Peyer's patch (tissue), 4 donors: Measurements from ENCODE around the gene SLC44A3. TPM values are rescaled to one million over a fixed set of nuclear protein-coding genes. Genes with fewer than 3 reads are reported as not detected.

Experiments
- DNase-seq, 3 donors: peaks; one replicate each; pipeline ENCODE4 v3.0.0-alpha.2; 2017 to 2019
- H3K27ac ChIP-seq, 4 donors: fragments of 200-600 bp; sonication (generic); one replicate each; pipeline ENCODE4 v1.5.1; 2016 to 2019
- H3K27me3 ChIP-seq, 2 donors: fragments of 200-600 bp; sonication (generic); one replicate each; pipeline ENCODE4 v1.5.1; 2019
- H3K36me3 ChIP-seq, 3 donors: fragments of 200-600 bp; sonication (generic); one replicate each; pipeline ENCODE4 v1.5.1; 2016 to 2019
- H3K4me1 ChIP-seq, 4 donors: fragments of 200-600 bp; sonication (generic); one replicate each; pipeline ENCODE4 v1.5.1; 2016 to 2019
- H3K4me3 ChIP-seq, 4 donors: fragments of 200-600 bp; sonication (generic); 1 replicate in 3 of 4; 2 replicates in 1 of 4; pipeline ENCODE4 v1.5.1; 2016 to 2019; ENCODE audit warnings: mild to moderate bottlenecking in 1 of 4
- H3K9me3 ChIP-seq, 4 donors: fragments of 200-600 bp; sonication (generic); one replicate each; pipeline ENCODE4 v1.5.1; 2016 to 2019; ENCODE audit warnings: mild to moderate bottlenecking in 1 of 4
- CTCF ChIP-seq, 6 experiments: fragments of 450-650 bp in 4 of 6; fragments of 200-600 bp in 2 of 6; sonication (generic) in 1 of 6; IDR thresholded peaks; one replicate each; pipeline ENCODE4 v1.5.1; 2017 to 2019; ENCODE audit warnings: antibody characterized with exemption in 6 of 6, mild to moderate bottlenecking in 3 of 6, moderate library complexity in 1 of 6
- POLR2A ChIP-seq, 2 donors: fragments of 450-650 bp; IDR thresholded peaks; one replicate each; pipeline ENCODE4 v1.5.1; 2017; ENCODE audit warnings: antibody characterized with exemption in 2 of 2, mild to moderate bottlenecking in 2 of 2, moderate library complexity in 2 of 2
- total RNA-seq, 4 donors: library from RNA; depleted of rRNA; stranded (reverse); fragments of >200 nt; gene quantifications; one replicate each; pipeline ENCODE4 v1.1.0, GENCODE V29; 2016

Gene SLC44A3
- total RNA-seq, 4 donors from 2014 or later = 26.4 to 49.0 (median 40.0) TPM

- TF ChIP-seq CTCF (IDR thresholded peaks at IDR 0.05) (peak in 1 of 6 experiments; percentile 14), POLR2A (IDR thresholded peaks at IDR 0.05) (peak in 1 of 2 donors; percentile 26)
- H3K9me3 ChIP-seq = no peaks in the 10 kb centered on the region
- peak overlapping the region; percentile 66 to 81 (median 76) for H3K4me3 ChIP-seq
- no peaks in the 10 kb centered on the region for H3K36me3 ChIP-seq
- peaks cover 0 to 60% (median 7%) of the 10 kb centered on the region in 4 donors for H3K4me1 ChIP-seq
- DNase-seq = peak; percentile 44 to 61 (median 60)
- H3K27ac ChIP-seq = peak overlapping the region; percentile 80 to 97 (median 92)
- H3K27me3 ChIP-seq = no peaks in the 10 kb centered on the region
Measured at GRCh38 chr1:94925561-94926125, 105.5 kb downstream of the SLC44A3 start.

GRCh38 chr1:94926126-94926914, 106.2 kb downstream of the SLC44A3 start:
- Histone ChIP-seq H3K27me3 (no peaks in the 10 kb centered on the region), H3K36me3 (no peaks in the 10 kb centered on the region), H3K9me3 (no peaks in the 10 kb centered on the region), H3K4me1 (peaks cover 0 to 54% (median 7%) of the 10 kb centered on the region in 4 donors), H3K4me3 (peak overlapping the region; percentile 66 to 81 (median 76)), H3K27ac (peak overlapping the region; percentile 80 to 97 (median 92))
- TF ChIP-seq POLR2A (IDR thresholded peaks at IDR 0.05) (no peak), CTCF (IDR thresholded peaks at IDR 0.05) (peak in 3 of 6 experiments; percentile 28 to 44 (median 38))
- peak; percentile 22 to 78 (median 69) for DNase-seq

- Histone ChIP-seq H3K4me3 (peak within 1 kb of the TSS; percentile 66 to 81 (median 76)), H3K4me1 (peaks cover 0 to 48% (median 7%) of the 10 kb centered on the region in 4 donors), H3K36me3 (no peaks in the 10 kb centered on the region), H3K9me3 (no peaks in the 10 kb centered on the region), H3K27me3 (no peaks in the 10 kb centered on the region), H3K27ac (peak within 1 kb of the TSS; percentile 80 to 97 (median 92))
- DNase-seq = peak; percentile 76 to 96 (median 95)
- TF ChIP-seq CTCF (IDR thresholded peaks at IDR 0.05) = peak in 3 of 6 experiments; percentile 14 to 35 (median 23)
- TF ChIP-seq POLR2A (IDR thresholded peaks at IDR 0.05) = peak; percentile 96 to 98
Measured at GRCh38 chr1:94926915-94927404, 106.8 kb downstream of the SLC44A3 start, which contains the start of gene CNN3. CNN3 (minus strand) TSS chr1:94927110; CDS start chr1:94926894, 216 bp downstream.

- TF ChIP-seq POLR2A (IDR thresholded peaks at IDR 0.05) = no peak
- TF ChIP-seq CTCF (IDR thresholded peaks at IDR 0.05) = no peak
- no peaks in the 10 kb centered on the region for H3K27me3 ChIP-seq
- H3K36me3 ChIP-seq = no peaks in the 10 kb centered on the region
- H3K4me3 ChIP-seq = peak overlapping the region; percentile 66 to 81 (median 76)
- H3K27ac ChIP-seq = peak overlapping the region; percentile 80 to 97 (median 92)
- H3K9me3 ChIP-seq = no peaks in the 10 kb centered on the region
- peak; percentile 18 to 74 (median 68) for DNase-seq
- H3K4me1 ChIP-seq = peaks cover 0 to 42% (median 7%) of the 10 kb centered on the region in 4 donors
Measured at GRCh38 chr1:94927405-94928175, 107.4 kb downstream of the SLC44A3 start.
